ENCODE data around the gene GALNT11.

The GALNT11 gene

GRCh38 chr7:152120776-152121175, 95.3 kb downstream of the GALNT11 start:
- DNase-seq = no peak

GRCh38 chr7:152121432-152121831, 96.0 kb downstream of the GALNT11 start:
- DNase-seq = no peak

- DNase-seq = no peak
Measured at GRCh38 chr7:152122540-152122939, 97.1 kb downstream of the GALNT11 start.

GRCh38 chr7:152126741-152127140, 101.3 kb downstream of the GALNT11 start:
- DNase-seq = no peak

GRCh38 chr7:152127229-152127628, 101.8 kb downstream of the GALNT11 start:
- DNase-seq = no peak

GRCh38 chr7:152128252-152128651, 102.8 kb downstream of the GALNT11 start:
- no peak for DNase-seq

GRCh38 chr7:152128741-152129461, 103.4 kb downstream of the GALNT11 start:
- no peak for DNase-seq

- no peak for DNase-seq
Measured at GRCh38 chr7:152129682-152130081, 104.2 kb downstream of the GALNT11 start.

- DNase-seq = no peak
Measured at GRCh38 chr7:152130658-152131590, 105.5 kb downstream of the GALNT11 start.

GRCh38 chr7:152131981-152132494, 106.6 kb downstream of the GALNT11 start:
- DNase-seq = no peak

- DNase-seq = no peak
Measured at GRCh38 chr7:152132812-152133211, 107.3 kb downstream of the GALNT11 start.

GRCh38 chr7:152133804-152134203, 108.3 kb downstream of the GALNT11 start:
- DNase-seq = no peak

- DNase-seq = no peak
Measured at GRCh38 chr7:152136686-152137085, 111.2 kb downstream of the GALNT11 start.

GRCh38 chr7:152137476-152138025, 112.1 kb downstream of the GALNT11 start:
- no peak for DNase-seq

GRCh38 chr7:152140067-152140466, 114.6 kb downstream of the GALNT11 start:
- DNase-seq = no peak

GRCh38 chr7:152140560-152140959, 115.1 kb downstream of the GALNT11 start:
- no peak for DNase-seq

- DNase-seq = no peak
Measured at GRCh38 chr7:152142976-152143595, 117.6 kb downstream of the GALNT11 start.

- DNase-seq = no peak
Measured at GRCh38 chr7:152144557-152145245, 119.2 kb downstream of the GALNT11 start.

GRCh38 chr7:152145853-152146466, 120.5 kb downstream of the GALNT11 start:
- DNase-seq = peak; percentile 61

GRCh38 chr7:152148706-152149105, 123.2 kb downstream of the GALNT11 start:
- DNase-seq = no peak

- DNase-seq = no peak
Measured at GRCh38 chr7:152149363-152149762, 123.9 kb downstream of the GALNT11 start.

- no peak for DNase-seq
Measured at GRCh38 chr7:152152267-152152666, 126.8 kb downstream of the GALNT11 start.
